GM21529 (cell line): ENCODE results near the gene COL4A2.

ENCODE experiments used
- ATAC-seq: cut with Tn5 transposase; IDR thresholded peaks from one replicate; pipeline ENCODE4 v1.9.1; 2021; ENCODE audit not compliant: unreplicated experiment

Gene COL4A2

DNA sequence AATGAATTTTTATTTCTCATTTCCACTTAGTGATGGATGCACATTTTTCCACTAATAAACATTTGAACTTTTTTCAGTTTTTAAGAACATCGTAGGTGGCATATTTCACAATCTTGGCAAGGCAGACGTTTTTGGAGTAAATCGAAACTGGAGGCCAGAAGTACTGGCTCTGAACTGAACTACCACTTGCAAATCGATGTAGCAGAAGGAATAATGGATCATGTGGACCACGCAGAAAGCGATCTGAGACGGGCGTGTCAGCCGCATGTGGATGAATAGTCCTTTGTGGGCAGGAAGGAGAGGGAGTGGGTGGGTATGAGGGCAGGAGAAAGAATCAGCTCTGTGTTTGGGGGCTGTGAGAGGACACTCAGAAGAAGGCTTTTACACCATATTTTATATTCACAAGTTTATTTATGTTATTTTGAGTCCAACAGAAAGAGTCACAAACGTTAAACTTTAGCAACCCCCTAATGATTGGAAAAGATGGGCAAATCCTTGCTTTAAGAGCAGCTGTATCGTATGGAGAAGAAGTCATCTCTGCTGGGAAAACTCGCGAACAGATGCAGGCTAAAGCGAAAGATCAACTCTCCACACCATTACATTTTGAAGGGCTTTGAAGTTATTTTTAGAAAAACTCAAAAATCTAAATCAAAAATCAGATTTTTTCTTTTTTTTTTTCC lies 90.5 kb downstream of the COL4A2 start:
- ATAC-seq = no peak

DNA sequence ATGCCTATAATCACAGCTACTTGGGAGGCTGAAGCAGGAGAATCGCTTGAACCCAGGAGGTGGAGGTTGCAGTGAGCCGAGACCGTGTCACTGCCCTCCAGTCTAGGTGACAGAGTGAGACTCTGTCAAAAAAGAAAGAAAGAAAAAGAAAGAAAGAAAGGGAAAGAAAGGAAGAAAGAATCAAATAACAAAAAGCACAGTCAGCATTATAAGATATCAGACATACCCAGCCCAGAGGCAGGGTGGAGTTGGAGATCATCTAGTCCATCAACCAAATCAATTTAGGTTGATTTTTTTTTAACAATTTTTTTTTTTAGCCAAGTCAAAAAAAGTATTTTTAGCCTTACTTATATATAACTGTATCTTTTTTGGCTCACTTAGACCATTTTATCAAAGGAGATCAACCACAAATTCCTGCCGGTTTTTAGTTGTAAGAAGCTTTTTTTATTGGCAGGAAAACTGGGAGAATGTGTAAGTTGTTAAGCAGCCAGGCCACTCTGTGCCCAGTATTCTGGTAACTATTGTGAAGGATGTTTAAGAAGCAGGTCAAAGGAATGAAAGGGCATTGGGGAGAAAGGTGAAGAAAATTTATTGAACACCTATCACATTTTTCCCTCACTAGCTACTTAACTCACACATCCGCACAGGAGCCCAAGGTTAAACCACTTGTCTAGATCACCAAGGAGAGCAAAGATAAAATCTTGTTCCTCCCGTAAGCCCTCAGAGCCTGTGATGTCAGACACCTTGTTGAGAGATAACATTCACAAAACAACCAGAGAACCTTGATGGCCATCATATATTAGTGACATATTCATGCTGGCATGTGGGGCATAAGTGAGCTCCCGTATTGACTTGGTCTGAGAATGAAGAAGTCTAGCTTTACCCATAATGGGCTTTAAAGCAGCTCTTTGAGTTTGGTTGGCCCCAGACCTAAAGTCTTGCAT lies 91.8 kb downstream of the COL4A2 start:
- no peak for ATAC-seq

DNA sequence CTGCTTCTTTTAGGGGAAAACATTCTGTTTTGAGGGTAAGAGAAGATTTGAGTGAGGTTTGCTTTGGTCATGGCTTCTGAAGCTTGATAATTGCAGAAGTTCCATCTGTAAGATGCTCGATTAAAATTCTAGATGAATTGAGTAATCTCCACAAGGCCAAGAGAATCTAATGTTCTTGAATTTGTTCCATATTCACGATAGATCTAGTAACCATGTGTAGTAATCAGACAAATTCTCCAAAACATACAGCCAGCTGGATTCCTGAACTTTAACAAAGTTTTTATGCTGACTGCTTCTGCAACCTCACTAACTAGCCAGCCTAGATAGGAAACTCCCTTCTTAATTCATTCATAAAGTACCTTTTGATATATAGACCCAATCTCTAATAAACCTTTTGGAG lies 92.7 kb downstream of the COL4A2 start:
- ATAC-seq = no peak

DNA sequence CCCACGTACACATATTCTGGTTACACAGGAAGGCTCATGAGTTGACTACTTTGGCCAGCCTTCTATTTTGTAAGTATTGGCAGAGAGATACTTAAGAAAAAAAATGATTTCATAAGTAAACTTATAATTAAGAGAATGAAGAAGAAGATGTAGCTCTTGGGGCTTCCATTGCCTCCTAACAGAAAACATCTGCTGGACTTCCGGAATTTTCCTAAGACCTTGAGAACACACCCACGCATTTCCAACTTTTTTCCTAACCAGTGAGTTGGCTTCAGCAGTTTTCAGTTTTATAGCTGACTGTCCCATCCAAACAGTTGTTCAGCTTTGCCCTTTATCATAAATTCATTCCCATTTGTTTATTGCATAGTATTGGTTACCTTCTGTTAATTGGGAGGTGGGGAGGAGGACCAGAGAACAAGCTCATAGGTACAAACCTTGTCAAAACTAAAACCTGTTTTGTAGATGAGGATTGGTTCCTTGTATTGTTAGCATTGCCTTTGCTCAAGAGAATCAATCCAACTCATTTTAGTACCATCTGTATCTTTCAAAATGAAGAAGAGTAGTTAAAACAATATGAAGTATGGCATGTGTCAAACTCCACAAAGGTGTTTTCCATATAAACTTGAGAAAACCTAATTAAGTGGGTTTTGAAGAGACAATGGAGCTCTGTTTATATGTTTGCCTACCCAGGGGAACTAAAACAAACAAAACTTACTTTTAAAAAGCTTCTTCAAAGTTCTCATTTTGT lies 93.9 kb downstream of the COL4A2 start:
- no peak for ATAC-seq

DNA sequence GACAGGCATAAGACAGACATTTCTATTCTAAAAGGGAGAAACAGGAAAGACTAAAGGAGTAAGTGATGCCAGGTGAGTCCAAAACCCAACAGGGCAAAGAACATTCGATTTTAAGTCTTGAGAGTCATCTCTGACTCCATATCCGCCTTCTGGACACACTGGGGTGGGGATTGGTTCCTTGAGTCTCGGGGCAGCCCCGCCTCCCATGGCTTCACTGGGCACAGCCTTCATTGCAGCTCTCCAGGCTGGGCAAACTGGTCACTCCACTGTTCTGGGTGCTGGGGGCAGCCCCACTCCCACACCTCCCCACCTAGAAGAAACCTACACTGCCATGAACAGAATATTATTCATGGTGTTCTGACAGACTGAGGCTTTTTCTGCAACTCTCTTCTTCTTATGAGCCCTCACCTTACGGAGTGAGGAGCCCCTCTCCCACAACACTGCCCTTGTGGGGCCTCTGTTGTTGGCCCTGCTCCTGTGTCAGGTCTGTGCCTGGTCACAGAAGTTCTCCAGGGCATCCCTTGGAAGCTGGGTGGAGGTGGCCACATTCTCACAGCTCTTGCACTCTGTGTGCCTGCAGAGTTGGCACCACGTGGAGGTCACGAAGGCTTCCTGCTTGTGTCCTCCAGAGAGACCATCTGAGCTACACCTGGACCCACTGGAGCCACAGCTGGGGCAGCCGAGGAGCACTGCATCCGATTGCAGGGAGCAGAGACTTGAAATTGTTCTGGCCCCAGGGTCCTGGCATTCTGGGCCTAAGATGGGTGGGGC lies 95.4 kb downstream of the COL4A2 start:
- ATAC-seq = no peak

DNA sequence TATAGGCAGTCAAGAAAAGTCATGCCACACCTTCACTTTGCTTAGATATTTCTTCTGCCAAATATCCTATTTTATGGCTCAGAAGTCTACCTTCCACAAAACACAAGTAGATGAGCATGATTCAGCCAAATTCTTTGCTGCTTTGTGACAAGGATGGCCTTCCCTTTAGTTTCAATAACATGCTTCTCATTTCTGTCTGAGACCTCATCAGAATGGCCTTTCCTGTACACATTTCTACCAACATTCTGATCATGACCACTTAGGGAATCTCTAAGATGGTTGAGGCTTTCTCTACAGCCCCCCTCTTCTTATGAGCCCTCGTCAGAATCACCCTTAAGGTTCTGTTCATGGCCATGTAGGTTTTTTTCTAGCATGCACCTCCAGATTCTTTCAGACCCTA lies 96.2 kb downstream of the COL4A2 start:
- no peak for ATAC-seq

DNA sequence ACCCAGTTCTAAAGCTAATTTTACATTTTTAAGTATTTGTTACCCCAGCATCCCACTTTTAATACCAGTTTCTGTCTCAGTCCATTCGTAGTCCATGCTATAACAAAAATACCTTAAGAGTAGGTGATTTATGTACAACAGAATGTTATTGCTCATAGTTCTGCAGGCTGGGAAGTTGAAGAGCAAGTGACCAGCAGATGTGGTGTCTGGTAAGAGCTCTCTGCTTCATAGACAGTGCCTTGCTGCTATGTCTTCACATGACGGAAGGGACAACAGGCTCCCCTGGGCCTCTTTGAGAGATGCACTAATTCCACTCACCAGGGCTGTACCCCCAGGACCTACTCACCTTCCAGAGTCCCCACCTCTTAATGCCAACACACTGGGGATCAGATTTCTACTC lies 96.6 kb downstream of the COL4A2 start:
- ATAC-seq = no peak

DNA sequence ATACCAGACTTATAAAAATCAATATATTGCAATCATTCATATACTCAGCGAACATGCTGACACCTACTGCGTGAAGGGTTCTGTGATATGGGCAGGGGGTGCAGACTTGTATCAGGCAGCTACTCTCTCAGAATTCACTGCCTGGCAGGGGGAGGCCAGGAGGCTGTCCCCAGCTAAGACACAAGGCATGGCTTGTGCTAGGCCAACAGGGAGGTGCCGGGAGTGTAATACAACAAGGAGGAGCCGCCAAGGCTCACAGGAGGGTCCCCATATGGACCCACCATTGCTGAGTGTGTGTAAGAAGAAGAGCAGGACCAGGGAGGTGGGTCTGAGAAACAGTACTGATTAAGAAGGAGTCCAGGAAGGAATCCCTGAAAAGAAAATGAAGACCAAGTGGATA lies 97.2 kb downstream of the COL4A2 start:
- no peak for ATAC-seq

DNA sequence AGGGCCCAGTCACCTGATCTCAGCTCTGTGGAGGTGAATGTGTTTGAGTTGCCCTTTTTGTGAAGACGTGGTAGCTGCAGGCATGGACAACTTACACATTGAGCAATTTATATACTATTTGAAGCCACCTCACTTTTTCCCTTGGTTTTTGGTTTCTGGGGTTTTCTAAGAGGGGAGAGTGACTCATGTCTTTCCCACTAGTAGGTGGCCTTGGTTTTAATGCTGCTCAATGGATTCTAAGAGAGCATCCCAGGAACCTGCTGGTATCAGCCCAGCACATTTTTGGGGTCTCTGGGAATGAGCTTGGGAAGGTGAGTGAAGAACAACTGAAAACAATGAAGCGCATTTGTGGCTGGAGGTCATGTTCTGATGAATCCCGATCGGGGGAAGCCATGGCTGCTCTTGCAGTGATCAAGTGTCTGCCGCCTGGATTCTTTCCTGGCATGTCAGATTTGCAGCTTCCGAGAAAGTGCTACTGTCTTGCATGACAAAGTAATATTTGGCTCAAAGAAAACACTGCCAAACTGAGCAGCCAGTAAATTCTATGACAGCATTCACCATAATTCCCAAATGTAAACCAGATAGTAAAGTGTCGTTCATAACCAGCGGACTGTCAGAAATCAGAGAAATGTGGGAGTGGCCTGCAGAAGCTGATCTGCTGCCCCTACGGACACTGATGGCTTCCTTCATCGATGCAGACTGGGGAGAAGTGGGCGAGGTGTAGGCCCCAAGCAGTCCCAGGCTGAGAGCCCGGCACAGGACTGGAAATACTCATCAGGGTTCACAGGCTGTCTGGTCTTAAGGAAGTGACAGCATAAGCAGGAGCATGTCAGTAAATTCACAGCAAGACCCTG lies 98.7 kb downstream of the COL4A2 start:
- no peak for ATAC-seq

DNA sequence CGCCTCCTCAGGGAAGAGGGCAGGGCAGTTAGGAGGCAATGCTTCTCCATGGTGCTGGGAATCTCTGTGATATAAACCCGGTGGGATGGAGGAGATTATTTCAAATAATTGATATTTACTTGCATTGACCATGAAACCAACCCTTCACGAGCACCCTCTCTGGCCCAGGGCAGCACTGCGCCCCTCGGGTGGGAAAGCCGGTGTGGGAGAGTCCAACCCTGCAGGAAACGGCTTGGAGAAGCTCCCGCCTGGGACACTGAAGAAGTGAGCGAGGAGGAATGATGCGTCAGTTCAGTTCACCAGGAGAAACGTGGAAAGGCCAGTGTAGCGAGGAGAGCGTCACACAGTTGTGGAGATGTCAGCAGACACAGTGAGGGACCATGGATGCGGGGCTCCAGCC lies 99.9 kb downstream of the COL4A2 start:
- no peak for ATAC-seq

DNA sequence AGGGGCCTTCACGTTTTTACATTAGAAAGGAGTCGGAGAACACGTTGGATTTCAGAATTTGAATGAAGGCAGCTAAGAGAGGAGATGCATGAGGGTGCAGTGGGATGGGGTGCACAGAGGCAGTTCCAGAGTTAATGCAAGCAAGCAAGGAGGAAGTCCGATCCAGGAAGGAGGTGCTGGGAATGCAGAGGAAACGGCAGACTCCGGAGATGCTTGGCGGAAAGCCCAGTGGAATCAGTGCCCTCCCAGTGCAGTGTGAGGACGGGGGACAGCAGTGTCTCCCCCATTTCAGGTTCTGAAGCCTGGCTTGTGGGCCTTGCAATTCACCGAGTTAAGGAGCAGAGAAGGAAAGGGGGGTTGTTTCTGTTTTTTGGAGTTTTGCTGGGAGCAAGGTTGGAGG lies 100.4 kb downstream of the COL4A2 start:
- ATAC-seq = no peak

DNA sequence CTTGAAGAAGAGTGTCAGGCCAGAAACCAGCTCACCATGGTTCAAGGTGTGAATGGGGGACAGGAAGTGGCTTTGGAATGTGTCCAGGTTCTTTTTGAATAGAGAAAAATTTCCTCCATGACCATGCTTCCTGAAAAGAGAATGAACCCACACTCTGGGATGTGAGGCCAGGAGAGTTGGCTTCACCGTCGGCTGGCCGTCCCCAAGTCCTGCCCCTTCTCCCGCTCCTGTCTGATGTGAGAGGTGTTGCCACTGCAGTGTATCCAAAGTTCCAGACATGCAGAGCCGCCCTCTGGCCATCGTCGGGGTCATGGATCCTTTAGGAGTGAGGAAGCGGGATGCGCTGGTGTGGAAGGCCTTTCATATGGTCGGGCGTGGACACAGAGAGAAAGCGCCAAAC lies 101.2 kb downstream of the COL4A2 start:
- ATAC-seq = no peak

DNA sequence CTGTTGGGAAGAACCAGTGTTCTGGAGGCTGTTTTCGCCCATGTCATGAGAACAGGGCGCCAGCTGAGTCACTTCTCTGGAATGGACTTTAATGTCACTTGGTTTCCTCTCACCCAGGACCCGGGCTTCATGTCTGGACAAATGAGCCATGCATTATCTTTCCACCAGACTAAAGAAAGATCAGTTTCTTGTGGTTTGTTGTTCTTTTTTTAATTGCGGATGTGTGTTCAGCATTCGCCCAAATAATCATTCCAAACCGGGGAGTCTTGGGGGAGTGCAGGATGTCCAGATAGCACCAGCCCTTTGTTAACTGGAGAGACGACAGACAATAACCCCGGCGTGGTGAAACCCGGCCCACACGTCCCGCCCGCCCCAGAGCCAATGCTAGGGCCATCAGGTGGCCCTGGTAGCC lies 102.5 kb downstream of the COL4A2 start:
- no peak for ATAC-seq

DNA sequence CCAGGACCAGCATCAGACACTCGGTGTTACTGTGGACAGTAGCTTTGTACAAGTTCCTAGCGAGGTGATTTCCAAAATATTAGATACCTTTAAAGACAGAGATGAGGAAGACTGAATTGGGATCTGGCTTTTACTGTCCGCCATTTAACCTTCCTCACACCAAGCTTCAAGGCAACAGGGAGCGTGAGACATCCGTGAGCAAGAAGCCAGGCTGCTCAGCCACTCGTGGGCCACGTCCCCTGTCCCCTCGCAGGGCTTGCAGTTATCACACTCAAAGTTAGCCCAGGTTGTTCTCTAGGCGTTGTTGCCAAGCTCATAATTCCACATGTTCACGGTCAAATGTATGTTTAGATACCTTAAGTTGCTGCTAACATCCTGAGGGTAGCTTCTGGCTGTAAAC lies 102.9 kb downstream of the COL4A2 start:
- ATAC-seq = no peak

DNA sequence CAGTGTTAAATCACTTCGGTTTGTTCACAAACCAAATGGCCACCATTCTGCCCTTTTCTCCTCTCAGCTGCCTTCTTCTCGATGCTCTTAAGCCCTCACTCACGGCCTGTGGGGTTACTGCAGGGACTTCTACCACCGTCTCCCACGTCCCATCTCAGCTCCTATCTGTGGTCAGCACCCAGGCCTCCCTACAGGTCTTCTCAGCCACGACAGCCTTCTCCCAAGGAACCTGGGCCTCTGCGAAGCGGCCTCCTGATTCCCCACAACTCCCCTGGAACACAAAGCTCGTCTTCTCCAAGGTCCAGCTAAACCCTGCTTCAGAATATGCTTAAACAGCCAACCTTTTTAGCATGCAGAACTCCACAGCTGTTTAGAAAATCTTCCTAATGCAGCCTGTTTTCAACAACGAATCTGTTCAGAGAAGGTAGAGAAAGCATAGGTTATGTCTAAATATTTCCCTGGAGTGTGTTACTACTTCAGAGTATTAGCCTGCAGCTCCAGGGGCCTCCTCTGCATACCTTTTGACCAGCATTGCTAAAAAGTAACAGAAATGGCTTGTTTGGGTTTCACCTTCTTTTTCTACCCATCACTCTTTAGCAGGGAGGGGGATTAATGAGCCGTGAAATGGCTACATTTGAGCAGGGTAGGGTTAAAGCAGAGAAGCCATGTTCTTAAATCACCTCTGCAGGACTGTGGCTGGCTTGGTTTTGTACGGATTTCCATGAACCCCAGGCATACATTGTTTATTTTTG lies 104.0 kb downstream of the COL4A2 start:
- no peak for ATAC-seq

DNA sequence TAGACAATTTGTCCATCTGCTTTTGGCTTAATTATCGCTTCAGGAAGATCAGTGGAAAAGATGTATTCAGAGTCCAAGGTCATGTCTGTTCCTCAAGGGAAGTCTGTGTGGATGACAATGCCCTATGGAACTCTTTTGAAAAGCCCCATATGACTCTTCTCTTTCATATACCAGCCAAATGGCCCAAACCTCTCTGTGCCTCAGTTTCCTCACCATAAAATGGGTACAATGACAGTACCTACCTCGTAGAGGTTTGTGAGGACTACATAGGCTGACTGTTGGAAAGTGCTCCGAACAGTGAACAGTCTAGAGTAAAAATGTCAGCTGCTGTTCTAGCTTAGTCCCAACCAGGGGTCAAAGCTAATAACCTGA lies 104.6 kb downstream of the COL4A2 start:
- ATAC-seq = peak; percentile 18

DNA sequence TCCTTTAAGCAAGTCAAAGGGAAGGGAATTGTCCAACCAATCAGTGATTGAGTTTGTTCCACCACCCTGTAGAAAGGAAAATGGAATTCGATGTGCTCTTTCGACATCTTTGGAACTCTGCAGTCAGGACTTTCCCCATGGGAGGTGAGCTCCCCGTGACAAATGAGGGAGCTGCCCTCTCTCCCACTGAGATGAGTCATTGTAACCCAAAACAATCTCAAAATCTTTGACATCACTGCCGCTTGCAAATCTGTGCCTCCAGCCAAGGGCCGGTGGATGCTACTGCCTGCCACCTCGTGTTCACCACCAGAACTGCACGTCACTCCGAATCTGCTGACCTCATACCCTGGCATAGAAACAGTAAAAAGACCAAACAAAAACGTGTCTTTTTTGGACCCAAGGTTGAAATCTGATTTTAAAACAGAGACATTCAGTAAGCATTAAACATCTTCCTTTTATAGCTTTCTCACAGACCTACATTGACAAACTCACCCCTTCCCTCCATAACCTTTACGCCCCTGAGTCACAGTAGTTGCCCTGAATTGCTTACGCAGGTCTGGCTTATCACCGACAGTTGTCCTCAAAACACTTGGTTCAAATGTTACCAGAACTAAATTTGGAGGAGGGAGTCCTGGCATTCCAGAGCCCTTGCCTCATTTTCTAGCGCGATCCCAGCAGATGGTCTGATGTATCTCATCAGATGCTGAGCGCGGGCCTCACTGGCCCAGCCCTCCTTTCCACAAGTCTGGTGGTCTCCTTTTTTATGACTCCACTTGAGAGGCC lies 105.2 kb downstream of the COL4A2 start:
- peak; percentile 93 for ATAC-seq

DNA sequence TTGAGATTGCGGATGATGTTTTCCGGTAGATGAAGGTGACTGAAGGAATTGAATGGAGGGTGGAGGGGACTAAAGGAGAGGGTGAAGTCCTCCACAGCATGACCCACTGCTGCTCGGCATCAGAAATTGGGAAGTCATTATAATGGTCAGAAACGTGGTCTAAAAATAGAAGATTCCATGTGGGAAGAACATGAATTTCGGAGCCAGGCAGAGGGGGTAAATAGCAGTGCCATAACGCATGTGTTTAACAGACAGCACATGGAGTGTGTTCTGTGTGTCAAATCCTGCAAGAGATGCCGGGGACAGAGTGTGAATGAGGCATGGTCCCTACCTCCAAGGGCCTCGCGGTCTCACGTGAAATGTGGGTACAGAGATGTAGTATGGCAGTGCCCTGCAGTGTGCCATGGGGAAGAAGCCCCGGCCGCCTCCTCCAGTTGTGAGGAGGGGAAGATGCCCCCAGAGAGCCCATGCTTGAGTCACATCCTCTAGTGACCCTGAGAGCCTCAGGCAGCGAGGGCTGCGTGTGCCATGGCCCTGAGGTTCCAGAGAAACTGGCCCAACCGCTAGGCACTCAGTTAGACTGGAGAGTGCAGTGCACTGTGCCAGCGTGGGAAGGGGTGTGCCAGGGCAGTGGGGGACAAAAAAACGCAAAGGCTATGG lies 106.1 kb downstream of the COL4A2 start:
- no peak for ATAC-seq
